Liver (tissue), 9 donors: ENCODE measurements around the gene ASAP2. TPM values are rescaled to one million over a fixed set of nuclear protein-coding genes. Genes with fewer than 3 reads are reported as not detected.

Source experiments
- DNase-seq: peaks from one replicate; pipeline ENCODE4 v3.0.0-alpha.2; 2017; ENCODE audit warnings: low spot score
- H3K27ac ChIP-seq, 2 donors: one replicate each; pipeline ENCODE4 v1.7.0; 2013; ENCODE audit warnings: inconsistent platforms in 2 of 2, low read length in 2 of 2, control low read depth in 1 of 2, low read depth in 1 of 2, mild to moderate bottlenecking in 1 of 2
- H3K27me3 ChIP-seq, 4 donors: one replicate each; pipeline versions ENCODE4 v1.6.1 to v1.7.0; 2013; ENCODE audit warnings: low read length in 3 of 4, inconsistent platforms in 1 of 4, mild to moderate bottlenecking in 1 of 4, moderate library complexity in 1 of 4; ENCODE audit not compliant: control insufficient read depth in 4 of 4, insufficient read depth in 4 of 4
- H3K36me3 ChIP-seq, 4 donors: one replicate each; pipeline versions ENCODE4 v1.6.1 to v1.7.0; 2013; ENCODE audit warnings: low read length in 3 of 4, mild to moderate bottlenecking in 3 of 4, low read depth in 1 of 4, moderate library complexity in 1 of 4; ENCODE audit not compliant: control insufficient read depth in 4 of 4, insufficient read depth in 3 of 4
- H3K4me1 ChIP-seq, 4 donors: one replicate each; pipeline versions ENCODE4 v1.6.1 to v1.7.0; 2013; ENCODE audit warnings: low read length in 3 of 4, mild to moderate bottlenecking in 3 of 4, moderate library complexity in 1 of 4; ENCODE audit not compliant: control insufficient read depth in 4 of 4, insufficient read depth in 4 of 4
- H3K4me3 ChIP-seq, 3 donors: one replicate each; pipeline versions ENCODE4 v1.6.1 to v1.7.0; 2013; ENCODE audit warnings: low read length in 3 of 3, control low read depth in 1 of 3, low read depth in 1 of 3, mild to moderate bottlenecking in 1 of 3
- H3K9ac ChIP-seq, 2 donors: one replicate each; pipeline ENCODE4 v1.7.0; 2013; ENCODE audit warnings: low read length in 2 of 2, mild to moderate bottlenecking in 2 of 2, moderate library complexity in 2 of 2, control low read depth in 1 of 2, low read depth in 1 of 2
- H3K9me3 ChIP-seq, 4 donors: one replicate each; pipeline versions ENCODE4 v1.6.1 to v1.7.0; 2013; ENCODE audit warnings: low read length in 3 of 4; ENCODE audit not compliant: control insufficient read depth in 4 of 4
- EGR1 ChIP-seq, 2 donors: IDR thresholded peaks; 2 replicates each; pipeline ENCODE4 v1.6.1; 2016 to 2018; ENCODE audit warnings: antibody characterized with exemption in 2 of 2, low read depth in 2 of 2
- GABPA ChIP-seq, 2 donors: IDR thresholded peaks in 1 of 2; conservative IDR thresholded peaks in 1 of 2; 2 replicates each; pipeline ENCODE4 v1.6.1; 2016; ENCODE audit warnings: antibody characterized with exemption in 2 of 2, mild to moderate bottlenecking in 1 of 2, moderate library complexity in 1 of 2
- HNF4G ChIP-seq: IDR thresholded peaks from 2 replicates; pipeline ENCODE4 v1.6.1; 2016; ENCODE audit warnings: antibody characterized with exemption
- RXRA ChIP-seq, 2 donors: IDR thresholded peaks; 2 replicates each; pipeline ENCODE4 v1.6.1; 2017 to 2018; ENCODE audit warnings: antibody characterized with exemption in 2 of 2, mild to moderate bottlenecking in 1 of 2
- TAF1 ChIP-seq: conservative IDR thresholded peaks from 2 replicates; pipeline ENCODE4 v1.6.1; 2016; ENCODE audit warnings: antibody characterized with exemption, mild to moderate bottlenecking
- YY1 ChIP-seq: IDR thresholded peaks from 2 replicates; pipeline ENCODE4 v1.6.1; 2016; ENCODE audit warnings: antibody characterized with exemption, mild to moderate bottlenecking
- WGBS: extraction: QIAGEN DNeasy Blood & Tissue Kit; methylation state at CpG from one replicate; pipeline ENCODE4 v1.1.7; 2013; 5-methylcytosine and 5-hydroxymethylcytosine counted together
- polyA plus RNA-seq, 2 donors: library from polyadenylated mRNA; stranded (reverse) in 1 of 2; unstranded in 1 of 2; fragments of 200-250 nt in 1 of 2; fragments of >200 nt in 1 of 2; fragmentation: Nextera tagmentation in 1 of 2; extraction: Ambion mirVana in 1 of 2; gene quantifications; one replicate each; pipeline versions ENCODE4 v1.2.1 to v1.2.3, GENCODE V29; 2013 to 2015
- total RNA-seq, 2 donors: library from RNA; depleted of rRNA; stranded (reverse); fragments of >200 nt; gene quantifications; one replicate each; pipeline ENCODE4 v1.2.3, GENCODE V29; 2014
- TF ChIP-seq, protein P1 (sequence below): IDR thresholded peaks from 2 replicates; pipeline ENCODE4 v1.6.1; 2016; ENCODE audit warnings: antibody characterized with exemption
- TF ChIP-seq, protein P2 (sequence below): IDR thresholded peaks from 2 replicates; pipeline ENCODE4 v1.6.1; 2016; ENCODE audit warnings: antibody characterized with exemption
- TF ChIP-seq, protein P3 (sequence below): IDR thresholded peaks from 2 replicates; pipeline ENCODE4 v1.6.1; 2016; ENCODE audit warnings: antibody characterized with exemption, mild to moderate bottlenecking
- TF ChIP-seq, protein P4 (sequence below): IDR thresholded peaks from 2 replicates; pipeline ENCODE4 v1.6.1; 2016; ENCODE audit warnings: antibody characterized with exemption
- TF ChIP-seq, protein P5 (sequence below): fragments of 150-350 bp; IDR thresholded peaks from 2 replicates; pipeline ENCODE4 v1.5.1; 2017; ENCODE audit warnings: improper control_type of control experiment, low read depth, low read length; ENCODE audit not compliant: missing input control
- donor health status: healthy.
- donor health status: healthy.
- donor health status: healthy.
- donor health status: healthy.
- donor health status: healthy.

The ASAP2 gene
- total and polyA plus RNA-seq, 4 donors: 0.36 to 5.9 (median 2.6) TPM

DNA sequence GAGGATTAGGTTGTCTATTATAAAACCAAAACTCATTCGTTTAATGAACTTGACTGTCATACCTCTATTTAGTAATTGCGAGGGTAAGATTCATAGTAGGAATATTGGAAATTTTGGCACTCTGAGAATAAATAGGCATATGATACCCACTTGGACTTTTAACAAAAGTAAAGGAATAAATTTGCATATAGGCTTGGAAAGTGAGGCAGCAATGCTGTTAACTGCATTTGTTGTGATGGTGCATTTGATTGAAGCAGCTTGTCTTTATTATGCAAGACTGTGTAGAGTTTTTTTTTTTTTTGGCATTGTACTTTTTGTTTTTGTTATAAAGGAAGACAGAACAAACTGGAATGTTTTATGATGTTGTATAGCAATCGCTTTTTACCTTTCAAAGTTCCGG is 197.8 kb downstream of the ASAP2 start:
- H3K27ac ChIP-seq: no peak overlapping the region

DNA sequence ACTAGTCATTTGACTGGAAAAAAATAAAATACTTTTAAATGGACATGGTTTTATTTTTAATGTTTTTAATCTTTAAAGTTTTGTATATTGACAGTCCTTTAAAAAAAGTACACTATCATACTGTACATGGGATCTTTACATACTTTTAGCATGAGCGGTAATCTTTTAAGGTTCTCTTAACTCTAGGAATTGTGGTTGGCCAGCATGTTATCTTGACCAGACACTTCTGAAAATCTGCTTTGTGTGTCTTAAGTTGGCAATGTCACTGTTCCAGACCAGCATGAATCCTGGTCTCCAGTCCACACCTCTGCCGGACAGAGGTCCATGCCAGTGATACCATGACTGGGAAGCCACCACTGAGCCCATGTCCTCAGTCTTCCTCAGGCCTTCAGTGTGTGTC is 199.0 kb downstream of the ASAP2 start:
- 100% methylated on average over 2 of the region's 2 CpGs for WGBS
- Histone ChIP-seq H3K36me3 (peaks cover 0 to 10% (median under 1%) of the 10 kb centered on the region in 4 donors), H3K4me3 (no peak overlapping the region), H3K9me3 (no peaks in the 10 kb centered on the region), H3K27ac (no peak overlapping the region), H3K27me3 (no peaks in the 10 kb centered on the region), H3K4me1 (no peaks in the 10 kb centered on the region), H3K9ac (no peak overlapping the region)
- no peak for DNase-seq
- no peak for TF ChIP-seq RXRA (IDR thresholded peaks at IDR 0.05)
- TF ChIP-seq, protein P1, sequence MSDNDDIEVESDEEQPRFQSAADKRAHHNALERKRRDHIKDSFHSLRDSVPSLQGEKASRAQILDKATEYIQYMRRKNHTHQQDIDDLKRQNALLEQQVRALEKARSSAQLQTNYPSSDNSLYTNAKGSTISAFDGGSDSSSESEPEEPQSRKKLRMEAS: no peak
- TF ChIP-seq GABPA (IDR thresholded peaks at IDR 0.05 in 1 of 2, conservative IDR thresholded peaks at IDR 0.05 in 1 of 2): no peak
- TF ChIP-seq, protein P2, sequence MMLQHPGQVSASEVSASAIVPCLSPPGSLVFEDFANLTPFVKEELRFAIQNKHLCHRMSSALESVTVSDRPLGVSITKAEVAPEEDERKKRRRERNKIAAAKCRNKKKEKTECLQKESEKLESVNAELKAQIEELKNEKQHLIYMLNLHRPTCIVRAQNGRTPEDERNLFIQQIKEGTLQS: no peak
- TF ChIP-seq, protein P3, sequence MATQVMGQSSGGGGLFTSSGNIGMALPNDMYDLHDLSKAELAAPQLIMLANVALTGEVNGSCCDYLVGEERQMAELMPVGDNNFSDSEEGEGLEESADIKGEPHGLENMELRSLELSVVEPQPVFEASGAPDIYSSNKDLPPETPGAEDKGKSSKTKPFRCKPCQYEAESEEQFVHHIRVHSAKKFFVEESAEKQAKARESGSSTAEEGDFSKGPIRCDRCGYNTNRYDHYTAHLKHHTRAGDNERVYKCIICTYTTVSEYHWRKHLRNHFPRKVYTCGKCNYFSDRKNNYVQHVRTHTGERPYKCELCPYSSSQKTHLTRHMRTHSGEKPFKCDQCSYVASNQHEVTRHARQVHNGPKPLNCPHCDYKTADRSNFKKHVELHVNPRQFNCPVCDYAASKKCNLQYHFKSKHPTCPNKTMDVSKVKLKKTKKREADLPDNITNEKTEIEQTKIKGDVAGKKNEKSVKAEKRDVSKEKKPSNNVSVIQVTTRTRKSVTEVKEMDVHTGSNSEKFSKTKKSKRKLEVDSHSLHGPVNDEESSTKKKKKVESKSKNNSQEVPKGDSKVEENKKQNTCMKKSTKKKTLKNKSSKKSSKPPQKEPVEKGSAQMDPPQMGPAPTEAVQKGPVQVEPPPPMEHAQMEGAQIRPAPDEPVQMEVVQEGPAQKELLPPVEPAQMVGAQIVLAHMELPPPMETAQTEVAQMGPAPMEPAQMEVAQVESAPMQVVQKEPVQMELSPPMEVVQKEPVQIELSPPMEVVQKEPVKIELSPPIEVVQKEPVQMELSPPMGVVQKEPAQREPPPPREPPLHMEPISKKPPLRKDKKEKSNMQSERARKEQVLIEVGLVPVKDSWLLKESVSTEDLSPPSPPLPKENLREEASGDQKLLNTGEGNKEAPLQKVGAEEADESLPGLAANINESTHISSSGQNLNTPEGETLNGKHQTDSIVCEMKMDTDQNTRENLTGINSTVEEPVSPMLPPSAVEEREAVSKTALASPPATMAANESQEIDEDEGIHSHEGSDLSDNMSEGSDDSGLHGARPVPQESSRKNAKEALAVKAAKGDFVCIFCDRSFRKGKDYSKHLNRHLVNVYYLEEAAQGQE: no peak
- no peak for TF ChIP-seq TAF1
- TF ChIP-seq, protein P4, sequence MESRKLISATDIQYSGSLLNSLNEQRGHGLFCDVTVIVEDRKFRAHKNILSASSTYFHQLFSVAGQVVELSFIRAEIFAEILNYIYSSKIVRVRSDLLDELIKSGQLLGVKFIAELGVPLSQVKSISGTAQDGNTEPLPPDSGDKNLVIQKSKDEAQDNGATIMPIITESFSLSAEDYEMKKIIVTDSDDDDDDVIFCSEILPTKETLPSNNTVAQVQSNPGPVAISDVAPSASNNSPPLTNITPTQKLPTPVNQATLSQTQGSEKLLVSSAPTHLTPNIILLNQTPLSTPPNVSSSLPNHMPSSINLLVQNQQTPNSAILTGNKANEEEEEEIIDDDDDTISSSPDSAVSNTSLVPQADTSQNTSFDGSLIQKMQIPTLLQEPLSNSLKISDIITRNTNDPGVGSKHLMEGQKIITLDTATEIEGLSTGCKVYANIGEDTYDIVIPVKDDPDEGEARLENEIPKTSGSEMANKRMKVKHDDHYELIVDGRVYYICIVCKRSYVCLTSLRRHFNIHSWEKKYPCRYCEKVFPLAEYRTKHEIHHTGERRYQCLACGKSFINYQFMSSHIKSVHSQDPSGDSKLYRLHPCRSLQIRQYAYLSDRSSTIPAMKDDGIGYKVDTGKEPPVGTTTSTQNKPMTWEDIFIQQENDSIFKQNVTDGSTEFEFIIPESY: no peak

More for the DNA sequence above, 197.8 kb downstream of the ASAP2 start:
- WGBS: 92% methylated on average over 4 of the region's 4 CpGs
- Histone ChIP-seq H3K9me3 (no peaks in the 10 kb centered on the region), H3K4me3 (no peak overlapping the region), H3K36me3 (peaks cover 0 to 10% (median 1%) of the 10 kb centered on the region in 4 donors), H3K4me1 (no peaks in the 10 kb centered on the region), H3K27me3 (no peaks in the 10 kb centered on the region), H3K9ac (no peak overlapping the region)
- DNase-seq: no peak
- TF ChIP-seq, protein P3: no peak
- TF ChIP-seq YY1 (no peak), HNF4G (no peak), TAF1 (no peak), GABPA (IDR thresholded peaks at IDR 0.05 in 1 of 2, conservative IDR thresholded peaks at IDR 0.05 in 1 of 2) (no peak), EGR1 (IDR thresholded peaks at IDR 0.05; ENCODE audit: low read depth in 2 of 2) (no peak)
- TF ChIP-seq, protein P5, sequence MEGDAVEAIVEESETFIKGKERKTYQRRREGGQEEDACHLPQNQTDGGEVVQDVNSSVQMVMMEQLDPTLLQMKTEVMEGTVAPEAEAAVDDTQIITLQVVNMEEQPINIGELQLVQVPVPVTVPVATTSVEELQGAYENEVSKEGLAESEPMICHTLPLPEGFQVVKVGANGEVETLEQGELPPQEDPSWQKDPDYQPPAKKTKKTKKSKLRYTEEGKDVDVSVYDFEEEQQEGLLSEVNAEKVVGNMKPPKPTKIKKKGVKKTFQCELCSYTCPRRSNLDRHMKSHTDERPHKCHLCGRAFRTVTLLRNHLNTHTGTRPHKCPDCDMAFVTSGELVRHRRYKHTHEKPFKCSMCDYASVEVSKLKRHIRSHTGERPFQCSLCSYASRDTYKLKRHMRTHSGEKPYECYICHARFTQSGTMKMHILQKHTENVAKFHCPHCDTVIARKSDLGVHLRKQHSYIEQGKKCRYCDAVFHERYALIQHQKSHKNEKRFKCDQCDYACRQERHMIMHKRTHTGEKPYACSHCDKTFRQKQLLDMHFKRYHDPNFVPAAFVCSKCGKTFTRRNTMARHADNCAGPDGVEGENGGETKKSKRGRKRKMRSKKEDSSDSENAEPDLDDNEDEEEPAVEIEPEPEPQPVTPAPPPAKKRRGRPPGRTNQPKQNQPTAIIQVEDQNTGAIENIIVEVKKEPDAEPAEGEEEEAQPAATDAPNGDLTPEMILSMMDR: no peak
- TF ChIP-seq, protein P4: no peak
- TF ChIP-seq, protein P1: no peak
